Right lobe of liver (tissue), 4 donors: ENCODE measurements around the gene NLRC5.

Experiments
- POLR2A ChIP-seq: fragments of 450-650 bp; IDR thresholded peaks from one replicate; pipeline ENCODE4 v1.6.1; 2017; ENCODE audit warnings: antibody characterized with exemption, mild to moderate bottlenecking
- TF ChIP-seq, protein P1 (sequence below), 4 donors: fragments of 200-600 bp in 3 of 4; fragments of 450-650 bp in 1 of 4; IDR thresholded peaks; one replicate each; pipeline versions ENCODE4 v1.5.1 to v1.8.0; 2016 to 2022; ENCODE audit warnings: antibody characterized with exemption in 4 of 4, mild to moderate bottlenecking in 2 of 4
- donor health status: DM: no; HTN: no; CAD: no.
- donor health status: DM: no; HTN: no; CAD: no.
- donor health status: DM: no; HTN: yes; CAD: no.

DNA sequence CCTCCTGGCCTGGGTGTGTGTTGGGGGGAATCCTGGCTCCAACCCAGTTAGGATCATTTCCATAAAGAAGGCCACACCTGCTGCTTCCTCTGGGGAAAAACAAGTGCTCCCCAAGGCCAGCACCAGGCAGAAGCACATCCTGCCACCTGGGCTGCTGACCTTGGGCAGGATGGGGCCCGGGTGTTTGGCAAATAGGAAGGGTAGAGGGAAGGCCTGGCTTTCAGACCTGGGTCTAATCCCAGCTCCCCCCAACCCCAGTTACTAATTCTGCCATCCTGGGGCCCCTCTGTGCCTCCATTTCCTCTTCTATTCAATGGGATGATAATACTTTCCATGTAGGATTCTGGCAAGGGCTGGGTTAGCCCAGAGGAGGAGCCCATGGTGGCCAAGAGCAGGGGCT is 3.0 kb upstream of the NLRC5 start:
- TF ChIP-seq, protein P1, sequence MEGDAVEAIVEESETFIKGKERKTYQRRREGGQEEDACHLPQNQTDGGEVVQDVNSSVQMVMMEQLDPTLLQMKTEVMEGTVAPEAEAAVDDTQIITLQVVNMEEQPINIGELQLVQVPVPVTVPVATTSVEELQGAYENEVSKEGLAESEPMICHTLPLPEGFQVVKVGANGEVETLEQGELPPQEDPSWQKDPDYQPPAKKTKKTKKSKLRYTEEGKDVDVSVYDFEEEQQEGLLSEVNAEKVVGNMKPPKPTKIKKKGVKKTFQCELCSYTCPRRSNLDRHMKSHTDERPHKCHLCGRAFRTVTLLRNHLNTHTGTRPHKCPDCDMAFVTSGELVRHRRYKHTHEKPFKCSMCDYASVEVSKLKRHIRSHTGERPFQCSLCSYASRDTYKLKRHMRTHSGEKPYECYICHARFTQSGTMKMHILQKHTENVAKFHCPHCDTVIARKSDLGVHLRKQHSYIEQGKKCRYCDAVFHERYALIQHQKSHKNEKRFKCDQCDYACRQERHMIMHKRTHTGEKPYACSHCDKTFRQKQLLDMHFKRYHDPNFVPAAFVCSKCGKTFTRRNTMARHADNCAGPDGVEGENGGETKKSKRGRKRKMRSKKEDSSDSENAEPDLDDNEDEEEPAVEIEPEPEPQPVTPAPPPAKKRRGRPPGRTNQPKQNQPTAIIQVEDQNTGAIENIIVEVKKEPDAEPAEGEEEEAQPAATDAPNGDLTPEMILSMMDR (IDR thresholded peaks at IDR 0.05) = no peak
- TF ChIP-seq POLR2A = no peak
